DMS153 treated with DMSO at 0.1 percent for 48 hours (cell line): ENCODE data around the gene JMJD1C.
"Not testable (repeated sequence)": the region's sequence is repeated elsewhere in the genome, so short reads cannot be mapped to it uniquely, and the experiment has no call there.

Experiments
- DNase-seq: peaks from one replicate; lab custom pipeline; 2025; ENCODE audit not compliant: unreplicated experiment; lab: John Stamatoyannopoulos, UW

JMJD1C gene

GRCh38 chr10:63366933-63367332 is 98.8 kb downstream of the JMJD1C start:
- DNase-seq, result no peak

DNA sequence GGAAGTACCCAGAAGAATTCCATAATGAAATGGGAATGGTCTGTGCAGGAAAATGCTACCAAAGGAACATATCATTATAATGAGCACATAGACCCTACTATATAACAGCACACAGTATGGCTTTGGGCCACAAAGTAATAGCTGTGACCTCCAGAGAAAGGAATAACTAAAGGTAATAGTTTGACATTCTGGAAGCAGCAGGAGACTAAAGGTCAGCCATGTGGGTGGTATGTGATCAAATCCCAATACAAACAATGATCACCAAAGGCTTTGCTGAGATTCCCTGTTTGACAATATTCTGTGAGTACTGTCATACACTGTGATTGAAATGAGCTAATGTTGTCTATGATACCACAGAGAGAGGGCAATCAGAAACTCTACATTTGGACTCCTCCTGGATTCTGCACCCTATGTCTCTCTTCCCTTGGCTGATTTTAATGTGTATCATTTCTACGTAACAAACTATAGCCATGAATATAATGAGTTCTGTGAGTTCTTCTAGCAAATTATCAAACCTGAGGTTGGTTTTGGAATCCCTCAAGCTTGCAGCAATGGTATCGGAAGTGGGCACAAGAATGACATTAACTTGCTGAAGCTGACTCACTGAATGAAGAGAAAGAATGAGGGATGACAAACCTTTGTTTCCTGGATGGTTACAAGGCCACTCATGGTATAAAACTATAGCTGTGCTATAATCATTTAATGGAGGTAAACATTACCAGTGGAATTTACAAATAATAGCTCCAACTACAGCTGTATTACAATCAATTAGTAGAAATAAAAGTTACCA is 99.6 kb downstream of the JMJD1C start:
- no peak for DNase-seq

DNA sequence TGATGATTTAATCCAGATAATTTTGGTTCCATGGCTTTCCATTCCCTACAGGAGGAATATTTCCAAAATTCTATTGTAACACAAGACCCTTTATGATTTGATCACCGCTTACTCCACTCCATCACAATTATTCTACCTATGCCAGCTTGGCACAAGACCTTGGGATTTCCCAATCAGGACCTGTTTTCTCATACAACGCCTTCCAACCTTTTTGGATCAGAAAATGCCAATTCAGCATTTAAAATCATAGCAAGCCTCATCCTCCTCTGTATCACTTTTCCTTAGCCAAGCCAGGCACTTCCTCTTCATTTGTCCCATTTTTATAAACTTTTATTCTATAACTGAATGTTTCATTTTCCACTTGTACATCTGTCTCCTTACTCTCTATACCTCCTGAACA is 100.9 kb downstream of the JMJD1C start:
- DNase-seq, result no peak

GRCh38 chr10:63363951-63364350 is 101.8 kb downstream of the JMJD1C start:
- DNase-seq, result no peak

DNA sequence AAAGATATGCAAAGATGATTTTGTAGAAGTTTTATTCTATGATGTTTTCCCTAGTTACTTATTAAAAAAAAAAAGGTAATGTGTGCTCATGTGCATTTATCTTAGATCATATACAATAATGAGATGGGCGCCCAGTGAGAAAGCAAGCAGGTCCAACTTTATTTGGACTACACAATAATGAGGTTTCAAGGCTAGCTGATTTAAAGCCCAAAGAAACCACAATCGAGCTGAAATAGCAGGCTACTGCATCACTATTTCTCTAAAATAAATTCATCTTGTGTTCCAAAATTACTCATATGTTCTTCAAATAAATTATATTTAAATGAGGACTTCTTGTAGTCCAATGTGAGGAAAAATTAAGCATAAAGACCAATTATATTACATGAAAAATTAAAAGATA is 110.1 kb downstream of the JMJD1C start:
- no peak for DNase-seq

- no peak for DNase-seq
These were observed 112.8 kb downstream of the JMJD1C start for GRCh38 chr10:63352976-63353375.

GRCh38 chr10:63348245-63348850 is 117.4 kb downstream of the JMJD1C start:
- no peak for DNase-seq

DNA sequence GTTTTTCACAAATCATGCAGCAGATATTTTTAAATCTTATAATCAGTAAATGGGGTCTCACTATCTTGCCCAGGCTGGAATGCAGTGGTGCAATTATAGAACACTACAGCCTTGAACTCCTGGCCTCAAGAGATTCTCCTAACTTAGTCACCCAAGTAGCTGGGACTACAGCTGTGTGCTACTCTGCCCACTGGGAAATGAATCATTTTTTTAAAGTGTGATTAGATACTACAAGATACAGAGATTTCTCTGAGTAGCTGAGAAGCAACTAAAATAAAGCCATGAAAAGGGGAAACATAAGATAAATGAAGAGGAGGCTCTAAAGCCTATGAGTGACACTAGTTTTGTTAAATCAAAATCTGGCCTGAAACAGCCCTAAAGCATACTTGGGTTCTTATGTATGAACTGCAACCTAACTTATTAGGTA is 119.7 kb downstream of the JMJD1C start:
- no peak for DNase-seq

GRCh38 chr10:63344269-63344668 is 121.5 kb downstream of the JMJD1C start:
- DNase-seq, result no peak

GRCh38 chr10:63343476-63343875 is 122.3 kb downstream of the JMJD1C start:
- no peak for DNase-seq

- not testable (repeated sequence) for DNase-seq
These were observed 126.1 kb downstream of the JMJD1C start for GRCh38 chr10:63339640-63340039.

DNA sequence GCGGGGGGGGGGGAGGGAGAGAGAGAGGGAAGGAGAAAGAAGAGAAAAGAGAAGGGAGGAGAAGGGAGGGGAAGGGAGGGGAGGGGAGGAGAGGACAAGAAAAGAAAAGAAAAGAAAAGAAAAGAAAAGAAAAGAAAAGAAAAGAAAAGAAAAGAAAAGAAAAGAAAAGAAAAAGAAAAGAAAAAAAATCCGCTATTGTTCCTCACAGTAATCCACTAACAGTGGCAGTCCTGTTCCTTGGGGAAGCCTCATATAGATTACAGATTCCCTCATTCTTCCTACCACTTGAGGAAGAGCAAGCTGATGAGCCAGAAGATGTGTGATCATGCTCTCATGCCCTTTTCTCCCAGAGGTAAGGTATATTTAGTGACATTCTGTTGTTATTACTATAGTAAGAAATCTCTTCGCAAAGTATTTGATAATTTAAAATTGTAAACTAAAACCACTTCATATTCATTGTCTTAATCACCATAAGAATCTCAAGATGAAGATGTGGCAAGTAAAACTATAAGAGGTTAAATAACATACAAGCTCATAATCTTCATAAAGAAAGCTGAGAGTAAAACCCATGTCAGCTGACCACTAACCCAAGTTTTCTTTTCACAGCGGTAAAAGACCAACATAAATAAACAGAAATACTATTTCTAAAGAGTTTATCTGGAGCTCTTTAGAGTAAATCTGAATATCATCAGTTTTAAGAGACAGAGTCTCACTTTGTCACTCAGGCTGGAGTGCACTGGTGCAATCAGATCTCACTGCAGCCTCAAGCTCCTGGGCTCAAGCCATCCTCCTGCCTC is 128.1 kb downstream of the JMJD1C start:
- DNase-seq, result no peak

GRCh38 chr10:63331586-63331985 is 134.2 kb downstream of the JMJD1C start:
- DNase-seq, result no peak

DNA sequence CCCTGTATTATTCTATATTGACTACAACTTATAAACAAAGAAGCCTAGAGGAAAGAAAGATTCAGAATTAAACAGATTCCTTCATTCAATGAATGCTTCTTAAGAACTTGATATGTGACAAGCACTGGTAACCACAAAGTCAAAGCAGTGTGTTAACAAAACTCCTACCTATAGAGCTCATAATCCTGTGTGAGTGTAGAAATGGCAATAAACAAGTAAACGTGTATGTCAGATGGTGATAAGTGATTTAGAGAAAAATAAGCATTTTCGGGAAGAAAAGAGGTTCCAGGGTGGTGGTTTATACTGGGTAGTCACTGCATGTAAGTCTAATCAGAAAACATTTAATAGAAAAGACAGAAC is 141.3 kb downstream of the JMJD1C start:
- no peak for DNase-seq

DNA sequence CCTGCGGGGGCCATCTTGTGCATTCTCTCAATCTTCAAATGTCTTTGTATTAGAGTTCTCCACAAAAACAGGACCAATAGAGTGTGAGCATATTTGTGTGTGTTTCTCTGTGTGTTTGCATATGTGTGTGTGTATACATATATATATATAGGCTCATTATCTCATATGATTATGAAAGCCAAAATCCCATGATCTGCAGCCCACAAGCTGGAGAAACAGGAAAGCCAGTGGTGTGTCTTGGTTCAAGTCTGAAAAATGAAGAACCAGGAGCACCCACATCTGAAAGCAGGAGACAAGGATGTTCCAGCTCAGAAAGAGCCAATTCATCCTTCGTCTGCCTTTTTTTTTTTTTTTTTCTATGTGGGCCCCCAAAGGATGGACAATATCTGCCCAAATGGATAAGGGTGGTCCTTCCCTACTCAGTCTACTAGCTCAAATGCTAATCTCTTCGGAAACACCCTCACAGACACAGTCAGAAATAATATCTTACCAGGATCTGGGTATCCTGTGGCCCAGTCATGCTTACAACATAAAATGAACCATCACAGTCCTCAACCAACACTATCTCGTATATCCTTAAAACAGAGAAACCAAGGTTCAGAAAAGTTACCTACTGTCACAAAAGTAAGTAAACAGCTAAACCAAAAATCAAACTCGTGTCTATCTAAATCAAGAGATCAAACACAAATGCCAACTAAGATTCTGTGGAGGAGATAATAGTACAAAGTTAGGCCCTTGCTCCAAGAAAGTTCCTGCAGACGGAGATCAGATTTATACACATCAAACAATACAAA is 141.9 kb downstream of the JMJD1C start:
- DNase-seq, result no peak

- no peak for DNase-seq
These were observed 145.1 kb downstream of the JMJD1C start for GRCh38 chr10:63320683-63321082.

- DNase-seq, result no peak
These were observed 146.5 kb downstream of the JMJD1C start for GRCh38 chr10:63319231-63319630.

- no peak for DNase-seq
These were observed 147.3 kb downstream of the JMJD1C start for GRCh38 chr10:63318491-63318890.

- DNase-seq, result no peak
These were observed 151.8 kb downstream of the JMJD1C start for GRCh38 chr10:63314020-63314419.

DNA sequence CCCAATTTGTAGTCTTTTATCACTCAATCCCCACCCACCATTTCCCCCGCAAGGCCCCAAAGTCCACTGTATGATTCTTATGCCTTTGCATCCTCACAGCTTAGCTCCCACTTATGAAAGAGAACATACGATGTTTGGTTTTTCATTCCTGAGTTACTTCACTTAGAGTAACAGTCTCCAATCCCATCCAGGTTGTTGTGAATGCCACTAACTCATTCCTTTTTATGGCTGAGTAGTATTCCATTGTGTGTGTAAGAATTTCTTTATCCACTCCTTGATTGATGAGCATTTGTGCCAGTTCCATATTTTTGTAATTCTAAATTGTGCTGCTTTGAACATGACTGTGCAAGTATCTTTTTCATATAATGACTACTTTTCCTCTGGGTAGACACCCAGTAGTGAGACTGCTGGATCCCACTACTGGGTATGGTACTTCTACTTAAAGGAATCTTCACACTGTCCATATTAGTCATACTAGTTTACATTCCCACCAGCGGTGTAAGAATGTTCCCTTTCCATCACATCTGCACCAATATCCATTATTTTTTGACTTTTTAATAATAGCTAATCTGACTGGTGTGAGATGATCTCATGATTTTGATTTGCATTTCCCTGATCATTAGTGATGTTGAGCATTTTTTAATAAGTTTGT is 152.6 kb downstream of the JMJD1C start:
- no peak for DNase-seq

- no peak for DNase-seq
These were observed 157.1 kb downstream of the JMJD1C start for GRCh38 chr10:63308628-63309027.
